Measurements from ENCODE around the gene TBC1D10B.

Gene TBC1D10B

DNA sequence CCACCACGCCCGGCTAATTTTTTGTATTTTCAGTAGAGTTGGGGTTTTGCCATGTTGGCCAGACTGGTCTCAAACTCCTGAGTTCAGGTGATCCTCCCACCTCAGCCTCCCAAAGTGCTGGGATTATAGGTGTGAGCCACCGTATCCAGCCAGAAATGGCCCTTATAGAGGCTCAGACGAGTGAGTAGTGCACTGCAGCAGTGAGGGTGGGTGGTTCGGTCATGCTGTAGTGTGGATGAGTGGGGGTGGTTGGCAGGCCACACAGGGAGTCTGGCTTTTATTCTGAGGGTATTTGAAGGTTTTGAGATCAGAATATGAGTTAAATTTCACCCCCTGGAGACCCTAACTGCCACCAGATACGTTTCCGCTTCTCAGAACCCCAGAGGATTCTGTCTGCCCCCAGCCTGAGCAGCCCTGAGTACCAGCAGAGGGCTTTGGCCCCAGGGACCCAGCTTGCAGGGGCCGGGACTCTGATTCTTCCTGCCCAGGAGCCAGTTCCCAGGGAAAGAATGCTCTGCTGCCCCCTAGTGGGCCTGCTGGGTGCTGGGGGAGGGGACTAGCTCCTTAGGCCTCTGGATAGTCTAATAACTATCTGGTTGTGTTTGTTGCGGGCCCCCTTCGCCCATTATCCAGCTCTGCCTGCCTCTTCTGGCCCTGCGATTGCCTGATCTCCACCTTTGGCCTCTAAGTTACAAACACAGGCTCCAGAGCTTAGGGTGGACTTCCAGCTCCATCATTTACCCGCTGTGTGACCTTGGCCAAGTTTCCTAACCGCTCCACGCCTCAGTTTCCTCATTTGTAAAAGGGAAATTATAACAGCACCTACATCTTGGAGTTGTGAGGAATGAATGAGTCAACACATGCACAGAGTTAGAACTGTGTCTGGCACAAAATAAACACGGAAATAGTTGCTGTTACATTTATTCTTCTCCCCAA is 39.1 kb upstream of the TBC1D10B start:
- Histone ChIP-seq H2BK12ac (ENCODE audit: low read length) (no peak overlapping the region), H3K36me3 (ENCODE audit: control insufficient read depth in 1 of 2, insufficient read depth in 2 of 2, low read length in 2 of 2) (peaks cover 7 to 15% of the 10 kb centered on the region in 2 experiments), H3K18ac (ENCODE audit: low read length) (no peak overlapping the region), H3K4me3 (ENCODE audit: low read depth, low read length) (no peak overlapping the region), H3K79me2 (ENCODE audit: control insufficient read depth, insufficient read depth, low read length, poor library complexity) (peaks cover 3% of the 10 kb centered on the region), H2BK120ac (ENCODE audit: insufficient read depth, low read length, poor library complexity) (no peak overlapping the region), H4K12ac (ENCODE audit: low read depth, low read length) (no peak overlapping the region), H4K91ac (ENCODE audit: low read depth, low read length) (no peak overlapping the region), H3K79me1 (ENCODE audit: low read length) (peaks cover 3% of the 10 kb centered on the region), H4K8ac (ENCODE audit: low read depth, low read length) (no peak overlapping the region), H3K27ac (ENCODE audit: low read depth, low read length) (no peak overlapping the region), H3K23ac (ENCODE audit: low read length) (no peak overlapping the region), H2AFZ (ENCODE audit: insufficient read depth, low read length, poor library complexity) (no peak overlapping the region), H2AK5ac (ENCODE audit: low read length) (no peak overlapping the region), H3K4me2 (ENCODE audit: low read length) (no peak overlapping the region), H2BK5ac (ENCODE audit: low read depth, low read length, poor library complexity) (no peak overlapping the region), H3K4me1 (ENCODE audit: control insufficient read depth in 1 of 2, insufficient read depth in 2 of 2, low read length in 2 of 2) (peaks cover 5 to 8% of the 10 kb centered on the region in 2 experiments), H3K9ac (ENCODE audit: low read length) (no peak overlapping the region), H3K4ac (ENCODE audit: low read depth, low read length) (no peak overlapping the region), H3K14ac (ENCODE audit: low read length) (no peak overlapping the region), H3K9me3 (ENCODE audit: insufficient read depth, low read depth, low read length) (no peaks in the 10 kb centered on the region), H3K27me3 (ENCODE audit: insufficient read depth, low read length) (no peaks in the 10 kb centered on the region)
- no CpG with 5 or more reads among the region's 15 CpGs for WGBS (ENCODE audit: extremely low coverage, insufficient coverage, insufficient read length)
- DNase-seq: peak; percentile 94 to 99

DNA sequence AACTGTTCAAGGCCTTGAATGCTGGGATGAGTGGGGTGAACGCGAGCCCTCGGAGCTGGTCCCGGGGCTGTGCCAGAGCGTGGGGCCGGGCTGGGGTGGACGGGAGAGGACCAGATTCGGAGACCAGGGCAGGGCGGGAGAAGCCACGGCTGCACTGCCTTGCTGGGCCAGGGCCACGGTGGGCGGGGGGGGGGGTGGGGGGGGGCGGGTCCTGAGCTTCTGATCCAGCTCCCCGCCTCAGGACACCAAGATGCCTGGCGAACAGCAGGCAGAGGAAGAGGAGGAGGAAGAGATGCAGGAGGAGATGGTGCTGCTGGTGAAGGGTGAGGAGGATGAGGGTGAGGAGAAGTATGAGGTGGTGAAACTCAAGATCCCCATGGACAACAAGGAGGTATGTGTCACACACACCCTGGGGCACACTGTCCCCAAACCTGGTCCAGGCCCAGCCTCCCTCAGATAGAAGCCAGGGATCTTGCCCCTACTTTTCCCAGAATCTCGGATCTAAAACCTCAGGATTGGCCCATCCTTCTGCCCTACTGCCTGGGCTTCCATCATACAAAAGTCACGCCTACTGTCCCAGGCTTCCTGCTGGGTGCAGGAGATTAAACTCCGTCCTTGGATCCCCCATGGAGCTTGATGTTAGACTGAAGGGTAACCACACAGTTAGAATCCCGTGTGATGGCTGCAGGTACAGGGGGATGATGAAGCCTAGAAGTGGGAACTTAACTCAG is 37.7 kb upstream of the TBC1D10B start:
- Histone ChIP-seq H3K9me3 (ENCODE audit: insufficient read depth, low read depth, low read length) (no peaks in the 10 kb centered on the region), H3K9ac (ENCODE audit: low read length) (peak overlapping the region; percentile 70)

DNA sequence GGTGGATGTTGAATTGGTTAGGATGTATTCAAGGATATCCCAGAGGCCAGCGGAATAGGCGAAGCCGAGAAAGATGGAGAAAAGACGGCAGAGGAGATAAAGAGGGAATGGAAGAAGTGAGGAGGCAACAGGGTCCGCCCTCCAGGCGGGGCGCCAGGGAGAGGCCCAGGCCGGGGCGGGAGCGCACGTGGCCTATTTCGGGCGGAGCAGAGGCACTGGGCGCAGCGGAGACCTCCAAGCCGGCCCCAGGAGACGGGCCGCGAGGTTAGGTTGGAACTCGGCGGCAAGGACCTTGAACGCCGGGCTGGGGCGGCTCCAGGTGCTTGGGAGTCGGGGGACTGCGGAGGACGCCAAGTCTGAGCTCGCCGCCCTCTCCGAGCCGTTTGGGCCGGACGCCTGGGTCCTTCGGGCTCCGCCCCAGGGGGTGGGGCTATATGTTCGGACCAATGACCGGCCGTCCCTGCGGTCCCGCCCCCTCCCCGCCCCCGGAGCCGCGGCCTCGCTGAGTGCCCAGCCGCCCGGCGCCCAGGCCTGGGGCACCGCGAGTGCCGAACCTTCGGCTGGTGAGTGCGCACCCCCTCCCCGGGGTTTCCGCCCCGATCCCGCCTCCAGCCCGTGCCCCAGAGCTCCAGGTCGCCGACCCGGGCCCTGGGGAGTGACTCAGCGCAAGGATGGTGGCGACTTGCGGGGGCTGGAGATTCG is 37.0 kb upstream of the TBC1D10B start, which contains the start of gene ZNF771:
Gene ZNF771, plus strand, starts transcription at position 505 of the 702 bp plus-strand sequence. CDS start 448 bp downstream, outside the sequence.
- peak; percentile 73 to 84 for DNase-seq
- Histone ChIP-seq H3K79me1 (ENCODE audit: low read length) (peaks cover 3% of the 10 kb centered on the region), H3K79me2 (ENCODE audit: control insufficient read depth, insufficient read depth, low read length, poor library complexity) (peaks cover 3% of the 10 kb centered on the region), H2AFZ (ENCODE audit: insufficient read depth, low read length, poor library complexity) (peak within 1 kb of the TSS; percentile 75), H3K36me3 (ENCODE audit: control insufficient read depth in 1 of 2, insufficient read depth in 2 of 2, low read length in 2 of 2) (peaks cover 2 to 7% of the 10 kb centered on the region in 2 experiments), H3K4ac (ENCODE audit: low read depth, low read length) (peak within 1 kb of the TSS; percentile 66), H3K14ac (ENCODE audit: low read length) (peak within 1 kb of the TSS; percentile 69), H4K8ac (ENCODE audit: low read depth, low read length) (peak within 1 kb of the TSS; percentile 78), H3K4me2 (ENCODE audit: low read length) (peak within 1 kb of the TSS; percentile 65), H3K4me3 (ENCODE audit: low read depth, low read length) (peak within 1 kb of the TSS; percentile 81), H3K9ac (ENCODE audit: low read length) (peak within 1 kb of the TSS; percentile 70), H4K91ac (ENCODE audit: low read depth, low read length) (peak within 1 kb of the TSS; percentile 74), H3K18ac (ENCODE audit: low read length) (peak within 1 kb of the TSS; percentile 67), H4K12ac (ENCODE audit: low read depth, low read length) (peak within 1 kb of the TSS; percentile 71), H2BK12ac (ENCODE audit: low read length) (no peak within 1 kb of the TSS), H3K4me1 (ENCODE audit: control insufficient read depth in 1 of 2, insufficient read depth in 2 of 2, low read length in 2 of 2) (peaks cover 5 to 8% of the 10 kb centered on the region in 2 experiments), H3K27ac (ENCODE audit: low read depth, low read length) (peak within 1 kb of the TSS; percentile 24), H2BK5ac (ENCODE audit: low read depth, low read length, poor library complexity) (peak within 1 kb of the TSS; percentile 59), H2AK5ac (ENCODE audit: low read length) (peak within 1 kb of the TSS; percentile 27), H3K23ac (ENCODE audit: low read length) (no peak within 1 kb of the TSS), H3K9me3 (ENCODE audit: insufficient read depth, low read depth, low read length) (no peaks in the 10 kb centered on the region), H3K27me3 (ENCODE audit: insufficient read depth, low read length) (no peaks in the 10 kb centered on the region), H2BK120ac (ENCODE audit: insufficient read depth, low read length, poor library complexity) (peak within 1 kb of the TSS; percentile 65)
- WGBS (ENCODE audit: extremely low coverage, insufficient coverage, insufficient read length): no CpG with 5 or more reads among the region's 65 CpGs

More for the DNA sequence above, 37.7 kb upstream of the TBC1D10B start:
- H2BK5ac ChIP-seq (ENCODE audit: low read depth, low read length, poor library complexity): peak overlapping the region; percentile 59
- H4K91ac ChIP-seq (ENCODE audit: low read depth, low read length): peak overlapping the region; percentile 74
- H2AK5ac ChIP-seq (ENCODE audit: low read length): peak overlapping the region; percentile 27
- H2AFZ ChIP-seq (ENCODE audit: insufficient read depth, low read length, poor library complexity): peak overlapping the region; percentile 38
- H4K12ac ChIP-seq (ENCODE audit: low read depth, low read length): peak overlapping the region; percentile 71
- H3K27me3 ChIP-seq (ENCODE audit: insufficient read depth, low read length): no peaks in the 10 kb centered on the region
- H3K4me1 ChIP-seq (ENCODE audit: control insufficient read depth in 1 of 2, insufficient read depth in 2 of 2, low read length in 2 of 2): peaks cover 5 to 8% of the 10 kb centered on the region in 2 experiments
- H3K27ac ChIP-seq (ENCODE audit: low read depth, low read length): peak overlapping the region; percentile 24
- peak overlapping the region; percentile 65 for H2BK120ac ChIP-seq (ENCODE audit: insufficient read depth, low read length, poor library complexity)
- peak overlapping the region; percentile 78 for H4K8ac ChIP-seq (ENCODE audit: low read depth, low read length)
- no peak for DNase-seq
- no peak overlapping the region for H2BK12ac ChIP-seq (ENCODE audit: low read length)
- H3K4ac ChIP-seq (ENCODE audit: low read depth, low read length): peak overlapping the region; percentile 66
- H3K79me2 ChIP-seq (ENCODE audit: control insufficient read depth, insufficient read depth, low read length, poor library complexity): peaks cover 3% of the 10 kb centered on the region
- H3K23ac ChIP-seq (ENCODE audit: low read length): no peak overlapping the region
- peak overlapping the region; percentile 69 for H3K14ac ChIP-seq (ENCODE audit: low read length)
- peaks cover 3% of the 10 kb centered on the region for H3K79me1 ChIP-seq (ENCODE audit: low read length)
- H3K4me3 ChIP-seq (ENCODE audit: low read depth, low read length): peak overlapping the region; percentile 81
- H3K4me2 ChIP-seq (ENCODE audit: low read length): peak overlapping the region; percentile 65
- peaks cover 2 to 8% of the 10 kb centered on the region in 2 experiments for H3K36me3 ChIP-seq (ENCODE audit: control insufficient read depth in 1 of 2, insufficient read depth in 2 of 2, low read length in 2 of 2)
- peak overlapping the region; percentile 67 for H3K18ac ChIP-seq (ENCODE audit: low read length)
- WGBS (ENCODE audit: extremely low coverage, insufficient coverage, insufficient read length): no CpG with 5 or more reads among the region's 19 CpGs

- H4K8ac ChIP-seq (ENCODE audit: low read depth, low read length): no peak overlapping the region
- no peak overlapping the region for H4K91ac ChIP-seq (ENCODE audit: low read depth, low read length)
- H3K9me3 ChIP-seq (ENCODE audit: insufficient read depth, low read depth, low read length): no peaks in the 10 kb centered on the region
- peak overlapping the region; percentile 75 for H2AFZ ChIP-seq (ENCODE audit: insufficient read depth, low read length, poor library complexity)
- H3K4me3 ChIP-seq (ENCODE audit: low read depth, low read length): peak overlapping the region; percentile 55
- H3K14ac ChIP-seq (ENCODE audit: low read length): no peak overlapping the region
- H3K23ac ChIP-seq (ENCODE audit: low read length): no peak overlapping the region
- H2BK120ac ChIP-seq (ENCODE audit: insufficient read depth, low read length, poor library complexity): no peak overlapping the region
- H4K12ac ChIP-seq (ENCODE audit: low read depth, low read length): peak overlapping the region; percentile 2
- peak overlapping the region; percentile 65 for H3K4me2 ChIP-seq (ENCODE audit: low read length)
- H2BK5ac ChIP-seq (ENCODE audit: low read depth, low read length, poor library complexity): no peak overlapping the region
- H3K18ac ChIP-seq (ENCODE audit: low read length): no peak overlapping the region
- H3K27me3 ChIP-seq (ENCODE audit: insufficient read depth, low read length): no peaks in the 10 kb centered on the region
- DNase-seq: no peak
- peaks cover 5 to 8% of the 10 kb centered on the region in 2 experiments for H3K4me1 ChIP-seq (ENCODE audit: control insufficient read depth in 1 of 2, insufficient read depth in 2 of 2, low read length in 2 of 2)
- H3K27ac ChIP-seq (ENCODE audit: low read depth, low read length): no peak overlapping the region
- no peak overlapping the region for H2BK12ac ChIP-seq (ENCODE audit: low read length)
- peaks cover 2 to 5% of the 10 kb centered on the region in 2 experiments for H3K36me3 ChIP-seq (ENCODE audit: control insufficient read depth in 1 of 2, insufficient read depth in 2 of 2, low read length in 2 of 2)
- peaks cover 3% of the 10 kb centered on the region for H3K79me2 ChIP-seq (ENCODE audit: control insufficient read depth, insufficient read depth, low read length, poor library complexity)
- H2AK5ac ChIP-seq (ENCODE audit: low read length): no peak overlapping the region
- no peak overlapping the region for H3K4ac ChIP-seq (ENCODE audit: low read depth, low read length)
- H3K79me1 ChIP-seq (ENCODE audit: low read length): peaks cover 3% of the 10 kb centered on the region
- WGBS (ENCODE audit: extremely low coverage, insufficient coverage, insufficient read length): no CpG with 5 or more reads among the region's 14 CpGs
- no peak overlapping the region for H3K9ac ChIP-seq (ENCODE audit: low read length)
Observed at GRCh38 chr16:30406795-30407101, 36.5 kb upstream of the TBC1D10B start.

All from trophoblast cell (in vitro differentiated cells and primary cell).